Neural cell (in vitro differentiated cells): ENCODE measurements around the gene CHRNB4. TPM values are rescaled to one million over a fixed set of nuclear protein-coding genes. Genes with fewer than 3 reads are reported as not detected.

Source experiments
- H2AFZ ChIP-seq: fragments of 200-600, 300-800 bp; sonication (generic), shearing (Covaris generic); 2 replicates; pipeline ENCODE4 v1.6.0; 2014; ENCODE audit warnings: low read depth, mild to moderate bottlenecking, antibody characterized with exemption, low read length, moderate library complexity
- H3F3A ChIP-seq: fragments of 200-600 bp; shearing (Covaris generic); 2 replicates; pipeline ENCODE4 v1.6.1; 2016; ENCODE audit warnings: mild to moderate bottlenecking, moderate library complexity, mixed read lengths, antibody characterized with exemption, low read length; ENCODE audit not compliant: insufficient read depth, poor library complexity, severe bottlenecking
- H3K27ac ChIP-seq: fragments of 200-600, 300-800 bp; sonication (generic), shearing (Covaris generic); 2 replicates; pipeline ENCODE4 v1.5.1; 2014; ENCODE audit warnings: mild to moderate bottlenecking, low read length, moderate library complexity
- H3K27me3 ChIP-seq: fragments of 300-800, 200-600 bp; sonication (generic), shearing (Covaris generic); 2 replicates; pipeline ENCODE4 v1.6.0; 2014; ENCODE audit warnings: mild to moderate bottlenecking, low read depth, low read length, moderate library complexity; ENCODE audit not compliant: insufficient read depth
- H3K36me3 ChIP-seq: fragments of 300-800, 200-600 bp; sonication (generic), shearing (Covaris generic); 2 replicates; pipeline ENCODE4 v1.5.1; 2014; ENCODE audit warnings: mild to moderate bottlenecking, antibody characterized with exemption, low read length, moderate library complexity; ENCODE audit not compliant: insufficient read depth
- H3K4me2 ChIP-seq: fragments of 300-800, 200-600 bp; sonication (generic), shearing (Covaris generic); 2 replicates; pipeline ENCODE4 v1.6.0; 2014; ENCODE audit warnings: mild to moderate bottlenecking, low read length
- H3K4me3 ChIP-seq: fragments of 300-800, 200-600 bp; sonication (generic), shearing (Covaris generic); 2 replicates; pipeline ENCODE4 v1.5.1; 2014; ENCODE audit warnings: mild to moderate bottlenecking, low read length, moderate library complexity
- H3K79me2 ChIP-seq: fragments of 200-600 bp; shearing (Covaris generic); replicated peaks from 2 replicates; pipeline ENCODE4 v1.6.0; 2014; ENCODE audit warnings: mild to moderate bottlenecking, low read length, moderate library complexity; ENCODE audit not compliant: insufficient read depth
- H3K9ac ChIP-seq: fragments of 300-800, 200-600 bp; sonication (generic), shearing (Covaris generic); 2 replicates; pipeline ENCODE4 v1.6.1; 2016; ENCODE audit warnings: mild to moderate bottlenecking, low read length, mixed read lengths
- H3K9me2 ChIP-seq: fragments of 200-600 bp; shearing (Covaris generic); 2 replicates; pipeline ENCODE4 v1.6.1; 2016; ENCODE audit warnings: mild to moderate bottlenecking, low read length, mixed read lengths; ENCODE audit not compliant: insufficient read depth
- H3K9me3 ChIP-seq: fragments of 200-600, 300-800 bp; sonication (generic), shearing (Covaris generic); 2 replicates; pipeline ENCODE4 v1.6.1; 2016; ENCODE audit warnings: mild to moderate bottlenecking, mixed run types, low read length, moderate library complexity, mixed read lengths
- H4K20me1 ChIP-seq: fragments of 200-600 bp; shearing (Covaris generic); 2 replicates; pipeline ENCODE4 v1.6.1; 2016; ENCODE audit warnings: mild to moderate bottlenecking, mixed run types; ENCODE audit not compliant: insufficient read depth
- CTCF ChIP-seq: fragments of 450-650 bp; IDR thresholded peaks from 2 replicates; pipeline ENCODE4 v1.5.1; 2014; ENCODE audit warnings: antibody characterized with exemption, mild to moderate bottlenecking, moderate library complexity; ENCODE audit not compliant: poor library complexity, severe bottlenecking
- EP300 ChIP-seq: fragments of 450-650 bp; conservative IDR thresholded peaks from 2 replicates; pipeline ENCODE4 v1.6.1; 2014; ENCODE audit warnings: antibody characterized with exemption, mild to moderate bottlenecking, moderate library complexity; ENCODE audit not compliant: poor library complexity, severe bottlenecking
- EZH2 ChIP-seq: fragments of 200-600, 300-800 bp; shearing (Covaris generic), sonication (generic); IDR thresholded peaks from 2 replicates; pipeline ENCODE4 v1.6.1; 2014; ENCODE audit warnings: antibody characterized with exemption, low read length, borderline replicate concordance, mild to moderate bottlenecking; ENCODE audit not compliant: insufficient read depth, poor library complexity, severe bottlenecking
- MXI1 ChIP-seq: fragments of 450-650 bp; conservative IDR thresholded peaks from 2 replicates; pipeline ENCODE4 v1.6.1; 2014; ENCODE audit warnings: antibody characterized with exemption, mild to moderate bottlenecking; ENCODE audit not compliant: poor library complexity, severe bottlenecking
- POLR2AphosphoS5 ChIP-seq: IDR thresholded peaks from 2 replicates; pipeline ENCODE4 v1.6.1; 2012
- RAD21 ChIP-seq: fragments of 450-650 bp; conservative IDR thresholded peaks from 2 replicates; pipeline ENCODE4 v1.6.1; 2014; ENCODE audit warnings: antibody characterized with exemption, mild to moderate bottlenecking, moderate library complexity
- REST ChIP-seq: IDR thresholded peaks from 2 replicates; pipeline ENCODE4 v1.6.1; 2012; ENCODE audit warnings: borderline replicate concordance
- SMC3 ChIP-seq: fragments of 450-650 bp; conservative IDR thresholded peaks from 2 replicates; pipeline ENCODE4 v1.6.1; 2014; ENCODE audit warnings: antibody characterized with exemption, mild to moderate bottlenecking, moderate library complexity; ENCODE audit not compliant: poor library complexity
- TAF1 ChIP-seq: IDR thresholded peaks from 2 replicates; pipeline ENCODE4 v1.6.1; 2012; ENCODE audit warnings: low read depth
- polyA plus RNA-seq: library from polyadenylated mRNA; depleted of rRNA; stranded (reverse); fragments of >200 nt; gene quantifications from 2 replicates; pipeline ENCODE4 v1.2.3, GENCODE V29; 2014

Gene CHRNB4
- polyA plus RNA-seq, 1 donor from 2014 or later: not detected

- H3K36me3 ChIP-seq: no peaks in the 10 kb centered on the region
- H3K9ac ChIP-seq: no peak overlapping the region
- no peaks in the 10 kb centered on the region for H3K79me2 ChIP-seq
- H2AFZ ChIP-seq: no peak overlapping the region
- H3K9me2 ChIP-seq: no peaks in the 10 kb centered on the region
- no peak overlapping the region for H3K27ac ChIP-seq
- H3K9me3 ChIP-seq: no peaks in the 10 kb centered on the region
- no peak overlapping the region for H3K4me2 ChIP-seq
- H3K4me3 ChIP-seq: no peak overlapping the region
- TF ChIP-seq EZH2: no peak
- TF ChIP-seq RAD21: no peak
- TF ChIP-seq EP300: no peak
- no peak for TF ChIP-seq REST
- no peak for TF ChIP-seq SMC3
- TF ChIP-seq POLR2AphosphoS5: no peak
- TF ChIP-seq TAF1: no peak
- no peak for TF ChIP-seq CTCF
- TF ChIP-seq MXI1: no peak
- peaks cover 21% of the 10 kb centered on the region for H3K27me3 ChIP-seq
- no peaks in the 10 kb centered on the region for H3F3A ChIP-seq
- no peaks in the 10 kb centered on the region for H4K20me1 ChIP-seq
Measured at GRCh38 chr15:78625606-78626280, 15.3 kb downstream of the CHRNB4 start.

- H2AFZ ChIP-seq: no peak overlapping the region
- H3K9me2 ChIP-seq: no peaks in the 10 kb centered on the region
- H3K79me2 ChIP-seq: no peaks in the 10 kb centered on the region
- no peak overlapping the region for H3K9ac ChIP-seq
- H3K4me2 ChIP-seq: no peak overlapping the region
- no peaks in the 10 kb centered on the region for H3F3A ChIP-seq
- TF ChIP-seq RAD21 (no peak), CTCF (no peak), MXI1 (no peak), REST (no peak), EZH2 (no peak), TAF1 (no peak), SMC3 (no peak), EP300 (no peak), POLR2AphosphoS5 (no peak)
- H3K9me3 ChIP-seq: no peaks in the 10 kb centered on the region
- H3K36me3 ChIP-seq: no peaks in the 10 kb centered on the region
- H3K27ac ChIP-seq: no peak overlapping the region
- peaks cover 28% of the 10 kb centered on the region for H3K27me3 ChIP-seq
- no peak overlapping the region for H3K4me3 ChIP-seq
- no peaks in the 10 kb centered on the region for H4K20me1 ChIP-seq
Measured at GRCh38 chr15:78624651-78625590, 16.1 kb downstream of the CHRNB4 start.
